ENCODE data around the gene DCAF4.

Gene DCAF4, protein sequence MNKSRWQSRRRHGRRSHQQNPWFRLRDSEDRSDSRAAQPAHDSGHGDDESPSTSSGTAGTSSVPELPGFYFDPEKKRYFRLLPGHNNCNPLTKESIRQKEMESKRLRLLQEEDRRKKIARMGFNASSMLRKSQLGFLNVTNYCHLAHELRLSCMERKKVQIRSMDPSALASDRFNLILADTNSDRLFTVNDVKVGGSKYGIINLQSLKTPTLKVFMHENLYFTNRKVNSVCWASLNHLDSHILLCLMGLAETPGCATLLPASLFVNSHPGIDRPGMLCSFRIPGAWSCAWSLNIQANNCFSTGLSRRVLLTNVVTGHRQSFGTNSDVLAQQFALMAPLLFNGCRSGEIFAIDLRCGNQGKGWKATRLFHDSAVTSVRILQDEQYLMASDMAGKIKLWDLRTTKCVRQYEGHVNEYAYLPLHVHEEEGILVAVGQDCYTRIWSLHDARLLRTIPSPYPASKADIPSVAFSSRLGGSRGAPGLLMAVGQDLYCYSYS

DNA sequence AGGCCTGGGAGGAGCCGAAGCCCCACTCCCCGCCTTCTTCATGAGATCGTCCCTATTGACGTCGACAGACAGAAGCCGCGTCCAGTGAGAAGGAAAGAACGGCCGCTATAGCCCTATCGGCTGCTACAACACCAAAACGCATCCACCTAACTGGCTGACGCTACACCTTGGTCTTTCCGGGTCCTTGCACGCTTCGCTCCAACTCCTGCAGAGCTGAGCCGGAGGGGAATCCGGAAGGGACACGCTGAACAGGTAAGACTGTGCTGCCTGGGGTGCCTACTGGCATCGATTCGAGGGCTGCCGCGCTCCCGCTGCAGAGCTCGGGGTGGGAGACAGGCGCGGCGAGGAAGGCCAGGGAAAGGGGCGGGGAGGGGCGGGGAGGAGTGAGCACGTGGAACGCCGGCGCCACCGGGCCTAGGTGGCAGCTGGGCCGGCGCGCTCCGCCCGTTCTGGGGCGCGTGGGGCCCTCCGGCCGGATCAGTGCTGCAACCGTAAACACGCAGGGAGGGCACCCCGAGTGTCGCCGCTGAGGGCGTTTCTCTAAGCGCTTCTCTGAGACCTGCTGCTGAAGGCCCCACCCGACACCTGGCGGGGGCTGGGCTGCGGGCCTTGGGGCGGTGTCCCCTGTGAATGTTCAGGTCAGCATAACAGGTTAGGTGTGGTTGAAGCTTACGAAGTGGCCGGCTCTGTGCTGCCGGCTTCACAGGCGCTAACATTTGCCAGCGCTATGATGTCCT, at the start of gene DCAF4:
Gene DCAF4 (plus strand): TSS at position 173 of the 737 bp plus-strand sequence. CDS start 11,515 bp downstream, outside the sequence.
- peak; percentile 94 for DNase-seq (ENCODE audit: low read depth, low spot score)
- peak within 1 kb of the TSS; percentile 78 for H3K27ac ChIP-seq

DNA sequence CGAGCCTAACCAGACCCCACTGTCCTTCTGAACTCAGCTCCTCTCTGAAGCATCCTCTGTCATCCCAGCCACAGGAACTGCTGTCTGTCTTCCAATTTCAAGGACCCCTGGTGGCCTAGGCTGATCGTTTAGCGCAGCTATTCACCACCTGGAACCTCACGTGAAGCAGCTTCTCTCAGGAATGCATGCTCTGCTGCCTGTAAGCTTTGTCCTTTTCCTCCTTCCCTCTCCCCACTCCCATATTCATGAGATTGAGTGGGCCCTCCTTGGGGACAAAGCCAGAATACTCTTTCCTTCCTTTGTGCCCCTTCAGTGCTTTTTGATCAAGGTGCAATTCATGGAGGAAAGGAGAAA, 49.6 kb upstream of the DCAF4 start:
- no peak overlapping the region for H3K27ac ChIP-seq
- DNase-seq (ENCODE audit: low read depth, low spot score): no peak

DNA sequence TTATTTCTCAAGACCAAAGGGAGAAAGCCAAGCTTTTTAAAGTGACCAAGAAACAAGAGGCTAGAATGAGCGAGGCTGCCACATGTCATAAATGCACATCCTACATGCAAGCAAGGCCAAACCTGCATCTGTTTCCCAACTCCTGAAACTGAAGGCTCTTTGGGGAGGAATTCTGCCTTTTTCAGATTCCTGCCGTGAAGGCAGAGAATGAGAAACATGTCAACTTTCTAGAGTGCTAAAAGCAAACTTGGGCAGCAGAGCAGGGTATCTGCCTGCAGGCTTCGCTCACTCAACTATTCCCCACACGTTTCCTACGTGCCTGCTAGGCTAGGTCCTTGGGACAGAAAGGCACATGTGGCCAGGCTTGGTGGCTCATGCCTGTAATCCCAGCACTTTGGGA, 47.5 kb upstream of the DCAF4 start:
- no peak for DNase-seq (ENCODE audit: low read depth, low spot score)
- H3K27ac ChIP-seq: no peak overlapping the region

DNA sequence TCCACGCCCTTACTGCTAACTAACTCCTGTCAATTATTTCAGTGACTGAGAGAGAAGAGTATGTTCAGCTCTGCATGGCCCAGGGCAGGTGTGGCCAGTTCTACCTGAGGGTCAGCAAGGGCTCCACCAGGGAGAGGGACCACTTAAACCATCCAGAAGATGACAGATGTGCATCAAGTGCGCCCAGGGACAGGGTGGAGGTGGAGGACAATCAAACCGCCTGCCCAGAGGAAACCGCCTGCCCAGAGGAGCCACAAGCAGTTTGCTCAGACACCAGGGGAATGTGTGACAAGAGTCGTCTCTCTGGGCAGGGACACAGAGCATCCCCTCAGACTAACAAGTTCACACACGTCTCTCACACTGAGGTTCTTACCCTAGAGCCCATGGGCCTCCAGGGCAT, 46.8 kb upstream of the DCAF4 start:
- H3K27ac ChIP-seq: no peak overlapping the region
- no peak for DNase-seq (ENCODE audit: low read depth, low spot score)

DNA sequence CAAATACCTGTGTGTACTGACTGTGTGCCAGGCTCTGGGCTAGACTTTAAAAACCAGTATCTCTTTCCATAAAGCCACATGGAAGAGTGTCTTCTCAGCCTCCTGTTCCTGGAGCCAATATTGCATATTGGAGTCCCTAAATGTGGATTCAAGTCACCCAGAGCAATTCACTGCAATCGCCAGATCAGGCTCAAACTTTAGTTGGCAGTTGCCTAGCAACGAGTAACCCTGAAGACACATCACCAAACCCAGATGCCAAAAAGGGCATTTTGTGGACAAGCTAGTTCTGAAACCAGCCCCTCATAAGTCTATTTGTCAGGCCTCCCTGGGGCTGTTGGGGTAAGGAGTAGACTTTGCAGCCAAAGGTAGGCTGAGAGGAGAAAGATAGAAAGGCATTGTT, 46.1 kb upstream of the DCAF4 start:
- no peak for DNase-seq (ENCODE audit: low read depth, low spot score)
- no peak overlapping the region for H3K27ac ChIP-seq

DNA sequence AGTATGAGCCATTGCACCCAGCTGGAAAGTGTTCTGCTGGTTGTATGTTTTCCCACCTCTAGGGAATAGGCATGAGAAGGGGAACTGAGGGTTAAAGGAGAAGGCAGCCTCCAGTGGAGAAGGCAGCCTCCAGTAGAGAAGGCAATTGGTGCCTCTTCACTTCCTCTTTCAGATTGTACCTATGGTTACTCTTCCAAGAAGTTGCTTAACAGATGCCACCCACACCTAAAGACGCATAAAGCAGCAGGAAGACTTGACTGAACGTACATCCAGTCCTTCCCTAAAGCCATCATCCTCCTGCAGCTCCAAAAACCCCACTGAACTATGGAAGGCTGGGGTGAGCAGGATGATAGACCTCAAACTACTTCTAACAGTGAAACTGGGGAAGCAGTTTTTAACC, 45.4 kb upstream of the DCAF4 start:
- DNase-seq (ENCODE audit: low read depth, low spot score): no peak
- H3K27ac ChIP-seq: no peak overlapping the region

DNA sequence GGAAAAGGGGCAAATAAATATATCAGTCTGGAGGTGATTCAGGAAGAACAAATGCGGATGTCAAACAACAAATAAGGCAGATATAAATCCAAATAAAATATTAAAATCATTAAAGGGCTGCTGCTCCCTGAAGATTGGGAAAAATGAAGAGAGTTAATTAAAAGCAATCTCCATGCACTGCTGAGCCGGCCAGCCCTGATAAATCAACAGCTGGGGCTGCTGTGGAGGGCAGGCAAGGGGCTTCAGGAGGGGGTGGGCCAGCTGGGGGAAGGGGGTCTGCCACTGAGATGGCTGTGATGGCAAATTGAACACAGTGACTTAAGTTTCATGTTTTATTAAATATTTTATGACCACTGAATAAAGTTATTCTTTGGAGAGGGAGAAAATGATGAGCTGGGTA, 44.7 kb upstream of the DCAF4 start:
- no peak overlapping the region for H3K27ac ChIP-seq
- DNase-seq (ENCODE audit: low read depth, low spot score): no peak

DNA sequence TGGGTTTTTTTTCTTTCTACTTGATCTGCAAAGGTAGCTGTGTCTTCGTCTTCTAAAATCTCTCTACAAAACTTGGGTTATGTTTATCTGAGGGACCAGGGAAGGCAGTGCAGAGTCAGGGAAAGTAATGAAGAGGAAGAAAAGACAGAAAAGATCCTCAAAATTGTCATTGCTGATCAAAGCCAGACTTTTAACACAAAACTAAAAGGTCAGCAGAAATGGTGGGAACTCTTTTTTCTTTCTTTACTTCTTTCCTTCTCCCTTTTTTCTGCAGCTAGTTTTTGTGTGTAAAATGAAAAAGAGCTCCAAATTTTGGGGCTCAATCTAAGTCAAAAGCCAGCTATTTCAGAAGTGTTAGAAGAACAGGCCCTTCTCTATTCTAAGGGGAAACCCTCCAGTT, 44.2 kb upstream of the DCAF4 start:
- no peak for DNase-seq (ENCODE audit: low read depth, low spot score)
- H3K27ac ChIP-seq: no peak overlapping the region

DNA sequence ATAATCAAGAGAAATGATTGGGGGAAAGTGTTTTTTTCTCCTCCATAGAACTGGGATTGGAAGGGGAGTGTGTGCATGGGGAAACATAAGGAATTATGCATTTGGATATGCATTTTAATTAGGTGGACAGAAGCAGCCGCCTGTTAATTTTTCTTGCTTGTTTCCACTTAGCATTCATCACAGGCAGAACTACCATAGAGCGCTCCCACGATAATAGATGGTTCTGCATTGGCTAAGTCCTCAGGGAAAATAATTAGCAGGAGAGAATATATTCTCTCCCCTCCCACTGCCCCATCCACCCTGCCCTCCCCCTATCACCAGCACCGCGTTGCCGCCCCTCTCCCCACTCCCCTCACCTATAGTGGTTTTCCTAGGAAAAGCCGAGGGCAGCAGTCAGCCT, 43.8 kb upstream of the DCAF4 start:
- DNase-seq (ENCODE audit: low read depth, low spot score): no peak
- no peak overlapping the region for H3K27ac ChIP-seq

DNA sequence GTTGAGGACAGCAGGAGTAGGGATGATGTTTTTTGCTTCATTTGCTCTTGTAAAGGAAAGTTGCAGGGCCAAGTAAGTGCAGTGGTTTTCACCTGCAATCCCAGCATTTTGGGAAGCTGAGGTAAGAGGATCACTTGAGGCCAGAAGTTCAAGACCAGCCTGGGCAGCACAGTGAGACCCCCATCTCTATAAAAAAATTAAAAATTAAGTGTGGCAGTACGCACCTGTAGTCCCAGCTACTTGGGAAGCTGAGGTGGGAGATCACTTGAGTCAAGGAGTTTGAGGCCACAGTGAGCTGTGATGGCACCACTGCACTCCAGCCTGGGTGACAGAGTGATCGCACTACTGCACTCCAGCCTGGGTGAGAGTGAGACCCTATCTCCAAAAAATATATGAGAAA, 43.2 kb upstream of the DCAF4 start:
- no peak overlapping the region for H3K27ac ChIP-seq
- no peak for DNase-seq (ENCODE audit: low read depth, low spot score)

DNA sequence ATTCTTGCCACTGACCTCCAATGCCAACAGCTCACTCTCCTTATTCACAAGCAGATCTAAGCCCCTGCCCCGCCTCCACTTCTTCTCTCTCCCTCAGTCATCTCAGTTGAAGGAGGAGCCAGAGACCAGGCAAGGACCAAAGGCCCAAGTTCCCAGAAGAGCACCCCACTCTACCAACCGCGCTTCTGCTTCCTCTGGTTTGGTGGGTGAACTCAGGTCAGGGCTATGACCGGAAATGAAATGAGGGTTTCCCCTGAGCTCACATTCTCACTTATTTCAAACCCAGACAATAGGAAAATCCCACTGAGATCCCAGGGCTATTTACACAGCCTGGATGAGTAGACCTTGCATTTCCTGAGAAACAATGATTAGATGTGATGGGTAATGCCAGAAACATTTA, 42.3 kb upstream of the DCAF4 start:
- DNase-seq (ENCODE audit: low read depth, low spot score): no peak
- peak overlapping the region; percentile 33 for H3K27ac ChIP-seq

DNA sequence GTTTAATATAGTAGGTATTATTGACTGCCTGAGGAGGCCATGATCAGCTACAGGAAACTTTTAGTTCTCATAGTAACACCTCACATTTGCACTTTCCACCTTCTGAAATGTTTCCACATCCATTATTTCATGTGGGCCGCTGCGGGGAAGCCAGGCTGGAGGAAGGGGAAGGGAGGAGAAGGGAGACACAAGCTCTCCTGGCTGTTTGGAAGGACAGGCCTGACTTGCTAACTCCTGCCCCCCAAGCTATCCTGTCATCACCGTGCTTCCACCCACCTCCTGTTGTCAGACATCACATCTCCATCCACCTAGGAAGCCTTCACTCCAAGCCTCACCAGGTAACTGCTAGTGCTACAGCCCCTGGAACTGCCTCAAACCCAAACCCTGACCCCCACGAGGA, 41.9 kb upstream of the DCAF4 start:
- peak overlapping the region; percentile 33 for H3K27ac ChIP-seq
- no peak for DNase-seq (ENCODE audit: low read depth, low spot score)

DNA sequence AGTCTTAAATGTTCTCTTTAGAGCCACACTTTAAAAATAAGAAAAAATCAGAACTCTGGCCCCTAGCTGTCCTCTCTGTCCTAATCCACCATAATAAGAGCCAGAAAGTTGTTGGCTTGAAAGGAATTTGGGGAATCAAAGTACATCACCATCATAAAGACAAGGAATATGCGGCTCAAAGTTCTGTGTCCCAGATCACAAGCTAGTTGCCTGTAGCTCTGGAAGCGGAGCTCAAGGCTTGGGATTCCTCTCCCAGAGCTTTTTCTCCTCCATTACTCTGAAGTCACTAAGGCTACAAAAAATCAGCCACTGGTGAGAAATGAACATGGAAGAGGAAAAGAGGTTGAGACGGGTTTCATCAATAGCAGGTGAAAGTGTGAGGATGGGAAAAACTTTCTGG, 38.8 kb upstream of the DCAF4 start:
- DNase-seq (ENCODE audit: low read depth, low spot score): no peak
- H3K27ac ChIP-seq: no peak overlapping the region

DNA sequence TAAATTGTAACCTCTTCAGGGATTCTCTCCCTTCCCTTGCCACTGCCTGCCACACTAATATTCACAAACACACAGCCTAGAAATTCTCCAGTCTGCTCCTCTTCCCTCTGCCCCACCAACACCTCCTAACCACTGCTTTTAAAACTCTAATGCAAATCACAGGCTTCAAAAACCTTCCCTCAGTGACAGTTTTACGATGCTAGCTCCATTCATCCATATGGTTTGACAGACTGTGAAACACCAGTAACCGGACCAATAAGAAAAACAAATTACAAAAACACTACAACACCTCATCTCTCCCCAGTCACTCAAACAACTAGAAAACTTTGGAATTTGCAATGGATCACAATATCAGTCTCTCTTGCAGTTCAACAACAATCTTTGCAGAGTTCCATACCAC, 38.1 kb upstream of the DCAF4 start:
- DNase-seq (ENCODE audit: low read depth, low spot score): no peak
- H3K27ac ChIP-seq: no peak overlapping the region

DNA sequence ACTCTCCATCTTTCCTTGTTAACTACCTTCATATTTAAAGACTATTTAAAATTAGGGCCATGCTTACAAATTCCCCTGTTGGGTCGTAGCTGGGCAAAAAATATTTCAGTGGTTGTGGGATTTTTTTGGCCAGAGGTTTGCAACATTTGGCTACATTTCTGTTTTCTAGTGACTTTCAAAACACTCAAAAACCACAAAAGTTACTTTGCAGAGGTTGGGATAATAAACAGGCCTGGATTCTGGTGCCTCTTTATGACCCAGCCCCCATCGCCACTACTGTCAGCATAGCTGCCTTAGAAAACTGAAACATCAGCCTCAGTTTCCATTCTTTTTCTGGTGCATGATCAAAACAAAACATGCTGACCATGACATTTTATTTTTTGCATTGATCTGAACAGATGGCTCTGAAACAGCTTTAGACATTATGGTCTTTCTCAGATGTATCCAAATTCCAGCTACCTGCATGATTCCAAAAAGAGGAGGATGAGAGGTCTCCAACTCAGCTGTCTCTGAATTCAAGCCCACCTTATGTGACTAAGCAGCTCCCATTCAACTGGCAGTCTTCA, 37.5 kb upstream of the DCAF4 start:
- H3K27ac ChIP-seq: no peak overlapping the region
- DNase-seq (ENCODE audit: low read depth, low spot score): no peak

DNA sequence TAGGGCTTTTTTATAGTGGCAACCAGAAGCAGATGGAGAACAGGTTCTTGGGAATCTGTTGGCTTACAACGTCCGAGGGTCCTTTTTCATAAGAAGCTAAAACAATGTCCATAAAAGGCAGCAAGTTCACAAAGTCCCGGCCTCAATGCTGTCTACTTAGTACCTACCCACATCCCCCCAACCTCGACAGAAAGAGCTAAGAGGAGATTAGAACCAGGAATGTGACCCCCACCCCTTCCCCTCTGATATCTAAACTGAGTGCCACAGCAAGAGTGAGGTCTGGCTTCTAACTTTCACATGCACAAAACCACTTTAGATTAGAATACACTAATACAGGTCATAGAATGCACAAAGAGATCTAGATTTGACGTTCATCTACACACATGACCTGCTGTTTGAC, 36.9 kb upstream of the DCAF4 start:
- no peak overlapping the region for H3K27ac ChIP-seq
- no peak for DNase-seq (ENCODE audit: low read depth, low spot score)

DNA sequence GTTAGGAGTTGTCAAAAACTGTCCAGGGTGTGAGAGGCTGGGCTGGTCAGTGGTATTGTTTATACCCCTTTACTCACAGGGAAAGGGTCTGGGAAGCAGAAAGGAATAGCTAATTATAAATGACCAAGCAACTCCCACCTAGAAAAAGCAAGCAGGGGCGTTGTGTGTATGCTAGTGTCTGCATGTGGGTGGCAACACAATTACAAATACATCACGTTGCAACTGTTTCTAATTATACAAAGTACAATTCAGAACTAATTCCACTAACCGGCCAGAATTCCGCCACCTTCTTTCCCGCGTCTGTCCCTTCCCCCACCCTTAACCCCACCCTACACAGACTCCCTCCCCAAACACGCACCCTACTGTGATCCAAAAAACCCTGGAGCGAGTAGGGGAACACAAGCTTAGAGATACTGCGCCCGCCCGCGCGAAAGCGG, 34.6 kb upstream of the DCAF4 start:
- no peak for DNase-seq (ENCODE audit: low read depth, low spot score)
- H3K27ac ChIP-seq: no peak overlapping the region

DNA sequence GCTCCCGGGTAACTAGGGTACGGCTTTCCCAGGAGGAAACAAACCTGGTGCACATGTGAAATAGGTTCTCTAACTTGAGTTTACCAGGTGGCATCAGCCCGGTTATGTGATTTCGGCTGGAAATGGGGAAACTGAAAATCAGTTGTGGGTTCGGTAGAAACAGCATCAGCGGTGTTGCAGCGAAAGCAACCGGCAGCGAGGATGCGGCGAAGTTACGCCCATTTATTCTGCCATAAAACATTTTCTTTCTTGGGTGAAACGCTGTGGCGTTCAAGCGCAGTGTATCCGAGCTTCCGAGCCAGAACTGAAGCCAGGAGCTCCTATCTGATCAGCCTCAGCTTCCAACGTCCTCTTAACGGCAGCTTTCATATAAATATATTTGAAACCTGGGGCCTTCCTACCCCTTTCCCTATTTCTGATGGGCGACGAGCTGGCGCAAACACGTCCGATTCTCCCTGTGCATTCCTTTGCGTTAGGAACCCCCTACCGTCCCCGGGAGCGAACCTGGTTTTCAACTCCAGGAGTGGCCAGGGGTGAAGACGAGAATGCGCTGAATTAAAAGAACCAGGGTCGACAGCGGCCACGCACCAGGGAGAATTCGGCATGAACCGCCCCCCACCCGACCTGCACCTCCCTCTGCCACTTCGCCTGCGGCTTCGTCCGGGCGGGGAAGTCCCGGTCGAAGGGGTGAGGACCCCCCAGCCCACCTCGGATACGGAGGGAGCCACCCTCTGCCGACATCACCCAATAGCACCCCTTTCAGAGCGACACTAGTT, 34.0 kb upstream of the DCAF4 start:
- DNase-seq (ENCODE audit: low read depth, low spot score): no peak
- H3K27ac ChIP-seq: no peak overlapping the region

DNA sequence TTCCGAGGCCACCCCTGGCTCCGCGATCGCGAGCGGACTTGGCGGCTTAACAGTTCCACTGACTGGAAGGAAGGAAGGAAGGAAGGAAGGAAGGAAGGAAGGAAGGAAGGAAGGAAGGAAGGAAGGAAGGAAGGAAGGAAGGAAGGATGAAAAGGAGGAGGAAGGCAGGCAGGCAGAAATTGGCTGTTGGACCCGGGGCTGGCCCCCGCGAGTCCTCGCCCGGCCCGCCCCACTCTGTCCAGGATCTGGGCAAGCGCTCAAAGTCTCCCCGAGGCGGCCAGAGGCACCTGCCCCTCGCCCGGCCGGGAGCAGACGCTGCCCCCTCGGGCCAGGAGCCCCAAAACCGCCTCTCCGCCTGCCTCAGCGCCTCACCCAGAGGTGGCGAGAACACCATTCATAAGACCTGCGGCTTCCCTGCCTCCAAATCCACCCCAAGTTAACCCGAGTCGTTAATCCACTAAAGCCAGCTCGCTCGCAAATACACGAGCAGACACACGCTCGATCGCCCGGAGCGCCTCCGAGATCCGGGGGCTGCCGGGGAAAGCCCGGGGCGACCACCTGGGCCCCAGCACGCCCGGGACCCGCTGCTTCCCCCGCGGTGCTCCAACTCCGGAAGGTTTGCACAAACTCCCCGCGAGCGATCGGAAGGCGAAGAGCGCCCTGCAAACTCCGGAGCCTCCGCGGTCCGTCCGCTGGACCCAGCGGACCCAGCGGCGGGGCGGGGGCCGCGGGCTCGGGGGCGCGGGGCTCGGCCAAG, 33.2 kb upstream of the DCAF4 start:
- H3K27ac ChIP-seq: no peak overlapping the region
- no peak for DNase-seq (ENCODE audit: low read depth, low spot score)

All from epithelial cell of prostate (primary cell).